NCI-H2196 (cell line): ENCODE measurements around the gene TMBIM1.
"Not testable (repeated sequence)": the region's sequence is repeated elsewhere in the genome, so short reads cannot be mapped to it uniquely, and the experiment has no call there.

ENCODE experiments used
- DNase-seq: peaks from one replicate; lab custom pipeline; 2025; ENCODE audit not compliant: unreplicated experiment; lab: John Stamatoyannopoulos, UW

TMBIM1 gene

GRCh38 chr2:218319813-218320365 is 27.6 kb upstream of the TMBIM1 start:
- DNase-seq = no peak

- DNase-seq = no peak
Measured at GRCh38 chr2:218318241-218318640, 25.9 kb upstream of the TMBIM1 start.

GRCh38 chr2:218317835-218318234 is 25.5 kb upstream of the TMBIM1 start:
- DNase-seq = no peak

- no peak for DNase-seq
Measured at GRCh38 chr2:218317303-218317630, 25.0 kb upstream of the TMBIM1 start.

GRCh38 chr2:218315397-218315796 is 23.1 kb upstream of the TMBIM1 start:
- DNase-seq = no peak

- not testable (repeated sequence) for DNase-seq
Measured at GRCh38 chr2:218314764-218315163, 22.5 kb upstream of the TMBIM1 start.

GRCh38 chr2:218313356-218313755 is 21.1 kb upstream of the TMBIM1 start:
- no peak for DNase-seq

GRCh38 chr2:218312267-218312756 is 20.0 kb upstream of the TMBIM1 start:
- DNase-seq = no peak

GRCh38 chr2:218311541-218312266 is 19.4 kb upstream of the TMBIM1 start:
- not testable (repeated sequence) for DNase-seq

- DNase-seq = no peak
Measured at GRCh38 chr2:218310853-218311540, 18.7 kb upstream of the TMBIM1 start.

GRCh38 chr2:218307415-218308090 is 15.2 kb upstream of the TMBIM1 start:
- DNase-seq = no peak

GRCh38 chr2:218306184-218306920 is 14.0 kb upstream of the TMBIM1 start:
- DNase-seq = no peak

- DNase-seq = no peak
Measured at GRCh38 chr2:218305383-218305782, 13.1 kb upstream of the TMBIM1 start.

GRCh38 chr2:218301176-218301819 is 9.0 kb upstream of the TMBIM1 start:
- peak; percentile 88 for DNase-seq

GRCh38 chr2:218300141-218300540 is 7.8 kb upstream of the TMBIM1 start:
- DNase-seq = no peak

GRCh38 chr2:218298314-218298875 is 6.1 kb upstream of the TMBIM1 start:
- no peak for DNase-seq

GRCh38 chr2:218296847-218297246 is 4.5 kb upstream of the TMBIM1 start:
- no peak for DNase-seq

GRCh38 chr2:218296200-218296599 is 3.9 kb upstream of the TMBIM1 start:
- no peak for DNase-seq

GRCh38 chr2:218295029-218295428 is 2.7 kb upstream of the TMBIM1 start:
- no peak for DNase-seq

GRCh38 chr2:218294430-218295022 is 2.2 kb upstream of the TMBIM1 start:
- no peak for DNase-seq
